GM18507 (cell line): ENCODE measurements around the gene CDH23.

Experiments used
- DNase-seq: peaks from one replicate; pipeline ENCODE4 v3.0.0; 2011; ENCODE audit warnings: low read depth; ENCODE audit not compliant: insufficient read length; ENCODE audit errors: extremely low spot score
- FAIRE-seq: peaks from 2 replicates; lab custom pipeline; 2011; peaks lifted over from hg19 to GRCh38; lab: Jason Lieb, UNC

CDH23 gene

GRCh38 chr10:71796749-71797405 is 400.2 kb downstream of the CDH23 start:
- DNase-seq (no peak), FAIRE-seq (no peak)

GRCh38 chr10:71797533-71798307 is 401.0 kb downstream of the CDH23 start:
- FAIRE-seq (no peak), DNase-seq (no peak)

GRCh38 chr10:71798308-71798624 is 401.5 kb downstream of the CDH23 start:
- no peak for FAIRE-seq

GRCh38 chr10:71799112-71799511 is 402.4 kb downstream of the CDH23 start:
- FAIRE-seq (no peak), DNase-seq (no peak)

More at GRCh38 chr10:71798308-71798624, 401.5 kb downstream of the CDH23 start:
- DNase-seq, result no peak

GRCh38 chr10:71799608-71800453 is 403.1 kb downstream of the CDH23 start:
- FAIRE-seq (no peak), DNase-seq (no peak)

GRCh38 chr10:71801361-71801760 is 404.6 kb downstream of the CDH23 start:
- FAIRE-seq (peak; percentile 89), DNase-seq (peak; percentile 42)

GRCh38 chr10:71802235-71802634 is 405.5 kb downstream of the CDH23 start:
- DNase-seq, result no peak
- FAIRE-seq, result no peak

GRCh38 chr10:71802715-71803488 is 406.2 kb downstream of the CDH23 start:
- FAIRE-seq (no peak), DNase-seq (no peak)

GRCh38 chr10:71804077-71804476 is 407.4 kb downstream of the CDH23 start:
- FAIRE-seq (no peak), DNase-seq (no peak)

- FAIRE-seq (no peak), DNase-seq (no peak)
These were observed 409.3 kb downstream of the CDH23 start for GRCh38 chr10:71805776-71806703.

- no peak for FAIRE-seq
- no peak for DNase-seq
These were observed 410.2 kb downstream of the CDH23 start for GRCh38 chr10:71806704-71807556.

GRCh38 chr10:71807557-71808510 is 411.1 kb downstream of the CDH23 start:
- FAIRE-seq (no peak), DNase-seq (no peak)

- DNase-seq, result no peak
- FAIRE-seq, result no peak
These were observed 412.9 kb downstream of the CDH23 start for GRCh38 chr10:71809628-71810027.

- FAIRE-seq (no peak), DNase-seq (no peak)
These were observed 413.5 kb downstream of the CDH23 start for GRCh38 chr10:71810048-71810750.

GRCh38 chr10:71811351-71811750 is 414.6 kb downstream of the CDH23 start:
- DNase-seq (no peak), FAIRE-seq (no peak)
